ENCODE data around the gene BMAL1.

DNA sequence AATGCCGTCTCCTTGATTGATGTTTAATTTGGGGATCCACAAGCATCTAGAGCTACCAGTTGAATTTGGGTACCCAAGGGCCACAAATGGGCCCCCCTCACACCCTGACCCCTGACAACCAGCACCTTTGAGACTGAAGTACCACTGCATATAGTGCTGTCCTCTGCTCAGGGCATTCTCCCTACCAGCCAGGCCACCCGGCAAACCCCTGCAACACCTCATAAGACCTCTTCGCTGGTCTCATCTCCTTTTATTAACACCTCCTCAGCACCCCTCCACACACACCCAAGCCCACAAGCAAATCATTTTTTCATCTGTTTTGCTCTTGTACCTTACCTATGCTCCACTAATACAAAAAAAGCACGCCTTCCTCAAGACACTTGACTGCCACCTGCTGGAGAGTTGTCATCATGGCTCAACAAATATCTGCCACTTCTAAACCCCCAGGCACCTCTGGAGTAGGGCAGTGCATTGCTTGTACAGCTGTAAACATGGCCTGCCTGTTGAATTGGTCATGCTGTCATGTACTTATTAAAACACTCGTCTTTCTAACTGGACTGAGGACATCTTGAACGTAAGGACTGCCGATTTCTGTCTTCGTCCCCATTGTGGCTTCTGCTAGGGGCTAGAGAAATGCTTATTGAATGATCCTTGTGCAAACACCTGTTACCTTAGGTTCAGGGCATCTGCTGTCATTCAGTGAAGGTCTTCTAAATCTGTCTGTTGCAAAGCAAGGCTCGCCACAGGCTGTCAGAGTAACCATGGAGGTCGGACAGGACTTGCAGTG, 66.5 kb downstream of the BMAL1 start:
- TF ChIP-seq, protein P1, sequence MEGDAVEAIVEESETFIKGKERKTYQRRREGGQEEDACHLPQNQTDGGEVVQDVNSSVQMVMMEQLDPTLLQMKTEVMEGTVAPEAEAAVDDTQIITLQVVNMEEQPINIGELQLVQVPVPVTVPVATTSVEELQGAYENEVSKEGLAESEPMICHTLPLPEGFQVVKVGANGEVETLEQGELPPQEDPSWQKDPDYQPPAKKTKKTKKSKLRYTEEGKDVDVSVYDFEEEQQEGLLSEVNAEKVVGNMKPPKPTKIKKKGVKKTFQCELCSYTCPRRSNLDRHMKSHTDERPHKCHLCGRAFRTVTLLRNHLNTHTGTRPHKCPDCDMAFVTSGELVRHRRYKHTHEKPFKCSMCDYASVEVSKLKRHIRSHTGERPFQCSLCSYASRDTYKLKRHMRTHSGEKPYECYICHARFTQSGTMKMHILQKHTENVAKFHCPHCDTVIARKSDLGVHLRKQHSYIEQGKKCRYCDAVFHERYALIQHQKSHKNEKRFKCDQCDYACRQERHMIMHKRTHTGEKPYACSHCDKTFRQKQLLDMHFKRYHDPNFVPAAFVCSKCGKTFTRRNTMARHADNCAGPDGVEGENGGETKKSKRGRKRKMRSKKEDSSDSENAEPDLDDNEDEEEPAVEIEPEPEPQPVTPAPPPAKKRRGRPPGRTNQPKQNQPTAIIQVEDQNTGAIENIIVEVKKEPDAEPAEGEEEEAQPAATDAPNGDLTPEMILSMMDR (conservative IDR thresholded peaks at IDR 0.05 in 1 of 2, IDR thresholded peaks at IDR 0.05 in 1 of 2; ENCODE audit: low read depth in 1 of 2, low read length in 2 of 2), result peak; percentile 76 to 93
- no peak for TF ChIP-seq EZH2 (IDR thresholded peaks at IDR 0.05; ENCODE audit: low read length, missing control alignments)

All from fibroblast of lung (primary cell).